ENCODE data around the gene LRRC4.

LRRC4 gene

DNA sequence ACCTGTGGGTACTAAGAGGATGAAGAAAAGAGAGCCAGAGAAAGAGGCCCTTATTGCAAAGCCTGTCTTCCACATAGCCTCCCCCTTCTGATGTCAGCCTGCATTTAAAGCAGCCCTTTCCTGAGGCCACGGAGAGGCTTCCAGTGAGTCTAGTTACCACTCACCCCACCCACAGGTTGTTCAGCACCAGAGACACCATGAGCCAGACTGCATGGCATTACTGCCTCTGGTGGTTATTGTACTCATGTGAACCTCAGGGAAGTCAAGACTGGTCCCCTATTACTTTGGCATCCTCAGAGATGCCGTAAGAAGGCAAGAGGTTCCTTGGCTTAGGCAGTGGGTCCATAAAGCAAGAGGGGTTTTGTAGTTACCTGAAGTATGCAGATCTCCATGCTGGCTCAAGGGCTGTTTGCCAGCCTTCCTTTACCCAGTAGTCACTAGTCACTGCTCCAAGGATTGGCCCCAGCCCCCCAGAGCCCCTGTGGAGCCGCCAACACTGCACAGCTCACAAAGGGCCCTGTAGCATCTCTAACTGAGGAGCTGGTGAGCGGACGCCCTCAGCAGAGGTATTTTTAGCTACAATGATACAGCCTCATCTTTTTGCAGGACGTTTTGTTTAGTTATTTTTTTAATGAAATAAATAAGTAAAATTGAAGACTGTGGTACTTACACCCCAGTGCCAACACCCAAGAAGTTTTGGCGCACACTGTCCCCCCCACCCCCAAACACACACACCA, 20.7 kb downstream of the LRRC4 start:
- H3K27me3 ChIP-seq (ENCODE audit: insufficient read depth, poor library complexity, severe bottlenecking), result no peaks in the 10 kb centered on the region
- H3K27ac ChIP-seq (ENCODE audit: poor library complexity, severe bottlenecking), result no peak overlapping the region
- H3K4me1 ChIP-seq (ENCODE audit: insufficient read depth, poor library complexity, severe bottlenecking), result no peaks in the 10 kb centered on the region
- no peak overlapping the region for H3K4me3 ChIP-seq (ENCODE audit: severe bottlenecking)
- TF ChIP-seq, protein P1, sequence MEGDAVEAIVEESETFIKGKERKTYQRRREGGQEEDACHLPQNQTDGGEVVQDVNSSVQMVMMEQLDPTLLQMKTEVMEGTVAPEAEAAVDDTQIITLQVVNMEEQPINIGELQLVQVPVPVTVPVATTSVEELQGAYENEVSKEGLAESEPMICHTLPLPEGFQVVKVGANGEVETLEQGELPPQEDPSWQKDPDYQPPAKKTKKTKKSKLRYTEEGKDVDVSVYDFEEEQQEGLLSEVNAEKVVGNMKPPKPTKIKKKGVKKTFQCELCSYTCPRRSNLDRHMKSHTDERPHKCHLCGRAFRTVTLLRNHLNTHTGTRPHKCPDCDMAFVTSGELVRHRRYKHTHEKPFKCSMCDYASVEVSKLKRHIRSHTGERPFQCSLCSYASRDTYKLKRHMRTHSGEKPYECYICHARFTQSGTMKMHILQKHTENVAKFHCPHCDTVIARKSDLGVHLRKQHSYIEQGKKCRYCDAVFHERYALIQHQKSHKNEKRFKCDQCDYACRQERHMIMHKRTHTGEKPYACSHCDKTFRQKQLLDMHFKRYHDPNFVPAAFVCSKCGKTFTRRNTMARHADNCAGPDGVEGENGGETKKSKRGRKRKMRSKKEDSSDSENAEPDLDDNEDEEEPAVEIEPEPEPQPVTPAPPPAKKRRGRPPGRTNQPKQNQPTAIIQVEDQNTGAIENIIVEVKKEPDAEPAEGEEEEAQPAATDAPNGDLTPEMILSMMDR (IDR thresholded peaks at IDR 0.05; ENCODE audit: poor library complexity, severe bottlenecking), result no peak
- H3K9me3 ChIP-seq (ENCODE audit: severe bottlenecking), result no peaks in the 10 kb centered on the region
- H3K36me3 ChIP-seq (ENCODE audit: low read depth), result peaks cover 3% of the 10 kb centered on the region; the same call in 1 of the 2 replicates
- DNase-seq (ENCODE audit: low spot score) (no peak), ATAC-seq (ENCODE audit: low read depth) (0 out of 3 replicates have a peak, but pooled peaks have one; percentile 15)

DNA sequence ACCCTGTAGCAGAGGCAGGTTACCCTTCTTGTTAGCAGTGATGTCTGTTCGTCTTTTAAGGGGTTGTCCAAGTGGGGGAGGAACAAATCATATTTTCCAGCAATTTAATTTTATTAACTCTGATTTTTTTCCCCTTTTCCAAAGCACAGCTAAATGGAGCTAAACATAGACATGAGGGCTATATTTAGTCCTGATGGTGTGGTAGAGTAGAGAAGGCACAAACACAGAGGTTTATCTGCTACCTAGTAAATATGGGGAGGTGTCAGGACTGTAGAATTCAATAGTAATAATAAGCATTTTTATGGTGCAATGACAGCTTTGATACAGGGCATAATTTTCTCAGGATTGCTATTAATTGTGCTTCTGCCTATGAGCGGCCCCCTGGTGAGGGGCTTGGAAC, 22.5 kb downstream of the LRRC4 start:
- TF ChIP-seq, protein P1 (IDR thresholded peaks at IDR 0.05; ENCODE audit: poor library complexity, severe bottlenecking), result no peak
- ATAC-seq (ENCODE audit: low read depth) (no peak), DNase-seq (ENCODE audit: low spot score) (no peak)
- no peak overlapping the region for H3K27ac ChIP-seq (ENCODE audit: poor library complexity, severe bottlenecking)
- no peaks in the 10 kb centered on the region for H3K4me1 ChIP-seq (ENCODE audit: insufficient read depth, poor library complexity, severe bottlenecking)
- peaks cover 3% of the 10 kb centered on the region; the same call in 1 of the 2 replicates for H3K36me3 ChIP-seq (ENCODE audit: low read depth)
- no peaks in the 10 kb centered on the region for H3K27me3 ChIP-seq (ENCODE audit: insufficient read depth, poor library complexity, severe bottlenecking)
- H3K4me3 ChIP-seq (ENCODE audit: severe bottlenecking), result no peak overlapping the region
- H3K9me3 ChIP-seq (ENCODE audit: severe bottlenecking), result no peaks in the 10 kb centered on the region

DNA sequence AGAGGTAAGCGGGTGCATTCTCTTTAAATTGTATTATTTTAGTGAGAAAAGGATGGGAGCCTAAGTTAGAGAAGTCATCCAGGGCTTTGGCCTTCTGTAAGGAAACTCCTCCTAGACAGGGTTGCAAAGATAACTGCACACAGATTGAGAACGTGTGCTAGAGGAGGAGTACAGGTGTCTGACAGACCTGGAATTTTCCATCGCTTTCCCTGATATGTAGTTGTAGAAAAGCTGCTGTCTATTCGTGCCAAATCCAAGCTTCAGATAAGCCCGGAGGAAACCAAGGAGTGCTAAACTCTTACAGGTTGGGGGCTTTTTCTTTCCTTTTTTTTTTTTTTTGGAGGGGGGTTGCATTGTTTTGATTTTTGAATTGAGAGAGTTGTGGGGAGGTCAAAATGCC, 23.1 kb downstream of the LRRC4 start:
- Histone ChIP-seq H3K36me3 (ENCODE audit: low read depth) (no peaks in the 10 kb centered on the region), H3K27ac (ENCODE audit: poor library complexity, severe bottlenecking) (no peak overlapping the region), H3K27me3 (ENCODE audit: insufficient read depth, poor library complexity, severe bottlenecking) (no peaks in the 10 kb centered on the region), H3K9me3 (ENCODE audit: severe bottlenecking) (no peaks in the 10 kb centered on the region), H3K4me1 (ENCODE audit: insufficient read depth, poor library complexity, severe bottlenecking) (no peaks in the 10 kb centered on the region), H3K4me3 (ENCODE audit: severe bottlenecking) (no peak overlapping the region)
- ATAC-seq (ENCODE audit: low read depth) (no peak), DNase-seq (ENCODE audit: low spot score) (no peak)
- TF ChIP-seq, protein P1 (IDR thresholded peaks at IDR 0.05; ENCODE audit: poor library complexity, severe bottlenecking), result no peak

DNA sequence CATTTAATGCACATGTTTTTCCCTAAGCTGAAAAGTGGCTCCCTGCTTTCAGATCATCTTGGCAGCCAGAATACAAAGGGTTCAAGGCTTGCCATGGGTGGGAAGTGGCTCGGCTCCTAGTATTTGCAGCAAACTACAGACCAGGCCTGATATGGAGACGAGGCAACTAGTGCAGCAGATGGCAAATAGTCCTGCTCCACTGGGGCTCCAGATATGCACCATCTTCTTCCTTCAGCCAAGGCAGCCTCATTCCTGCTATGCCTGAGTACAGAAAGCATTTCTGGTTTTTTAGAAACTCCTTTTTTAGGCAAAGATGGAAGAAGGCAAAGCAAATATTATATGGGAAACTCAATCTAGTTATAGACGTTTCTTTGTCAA, 23.9 kb downstream of the LRRC4 start:
- ATAC-seq (ENCODE audit: low read depth) (no peak), DNase-seq (ENCODE audit: low spot score) (no peak)
- H3K27ac ChIP-seq (ENCODE audit: poor library complexity, severe bottlenecking), result no peak overlapping the region
- H3K27me3 ChIP-seq (ENCODE audit: insufficient read depth, poor library complexity, severe bottlenecking), result no peaks in the 10 kb centered on the region
- no peaks in the 10 kb centered on the region for H3K4me1 ChIP-seq (ENCODE audit: insufficient read depth, poor library complexity, severe bottlenecking)
- no peaks in the 10 kb centered on the region for H3K36me3 ChIP-seq (ENCODE audit: low read depth)
- no peaks in the 10 kb centered on the region for H3K9me3 ChIP-seq (ENCODE audit: severe bottlenecking)
- TF ChIP-seq, protein P1 (IDR thresholded peaks at IDR 0.05; ENCODE audit: poor library complexity, severe bottlenecking), result no peak
- H3K4me3 ChIP-seq (ENCODE audit: severe bottlenecking), result no peak overlapping the region

All from RWPE2 (cell line).